ENCODE data around the gene LCMT1.

LCMT1 gene

DNA sequence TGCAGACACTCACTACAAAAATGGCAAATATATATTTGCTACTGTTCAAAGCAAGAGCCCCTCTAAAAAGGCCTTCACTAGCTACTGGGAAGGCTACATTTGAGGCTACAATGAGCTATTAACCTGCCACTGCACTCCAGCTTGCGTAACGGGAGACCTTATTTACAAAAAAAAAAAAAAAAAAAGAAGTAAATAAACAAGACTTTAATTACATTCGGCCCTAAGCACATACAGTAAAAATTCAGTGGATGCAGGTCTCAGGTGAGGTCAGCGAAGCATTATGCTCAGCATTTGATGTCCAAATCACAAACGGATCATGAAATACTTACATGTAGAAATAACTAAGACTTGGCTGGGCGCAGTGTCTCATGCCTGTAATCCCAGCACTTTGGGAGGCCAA is 26.7 kb upstream of the LCMT1 start:
- H3K27ac Mint-ChIP-seq, result no peak overlapping the region
- no peak overlapping the region for H3K4me3 Mint-ChIP-seq
- H3K27me3 Mint-ChIP-seq, result no peaks in the 10 kb centered on the region
- no peaks in the 10 kb centered on the region for H3K9me3 Mint-ChIP-seq
- no peaks in the 10 kb centered on the region for H3K36me3 Mint-ChIP-seq
- no peaks in the 10 kb centered on the region for H3K4me1 Mint-ChIP-seq

- peaks cover 2% of the 10 kb centered on the region for H3K36me3 Mint-ChIP-seq
- no peaks in the 10 kb centered on the region for H3K27me3 Mint-ChIP-seq
- peaks cover 11% of the 10 kb centered on the region for H3K4me1 Mint-ChIP-seq
- H3K9me3 Mint-ChIP-seq, result no peaks in the 10 kb centered on the region
- H3K27ac Mint-ChIP-seq, result no peak overlapping the region
- no peak overlapping the region for H3K4me3 Mint-ChIP-seq
Measured at GRCh38 chr16:25087761-25088160, 23.8 kb upstream of the LCMT1 start.

GRCh38 chr16:25089351-25089750 is 22.2 kb upstream of the LCMT1 start:
- no peaks in the 10 kb centered on the region for H3K9me3 Mint-ChIP-seq
- H3K27ac Mint-ChIP-seq, result no peak overlapping the region
- no peaks in the 10 kb centered on the region for H3K27me3 Mint-ChIP-seq
- peaks cover 25% of the 10 kb centered on the region for H3K4me1 Mint-ChIP-seq
- peaks cover 2% of the 10 kb centered on the region for H3K36me3 Mint-ChIP-seq
- no peak overlapping the region for H3K4me3 Mint-ChIP-seq

GRCh38 chr16:25092441-25092840 is 19.1 kb upstream of the LCMT1 start:
- Mint-ChIP-seq H3K27ac (no peak overlapping the region), H3K4me3 (no peak overlapping the region), H3K9me3 (no peaks in the 10 kb centered on the region), H3K36me3 (peaks cover 2% of the 10 kb centered on the region), H3K4me1 (peaks cover 36% of the 10 kb centered on the region), H3K27me3 (no peaks in the 10 kb centered on the region)

- no peaks in the 10 kb centered on the region for H3K27me3 Mint-ChIP-seq
- H3K27ac Mint-ChIP-seq, result peak overlapping the region; percentile 77
- no peaks in the 10 kb centered on the region for H3K9me3 Mint-ChIP-seq
- peak overlapping the region; percentile 30 for H3K4me3 Mint-ChIP-seq
- H3K4me1 Mint-ChIP-seq, result peaks cover 36% of the 10 kb centered on the region
- H3K36me3 Mint-ChIP-seq, result peaks cover 2% of the 10 kb centered on the region
Measured at GRCh38 chr16:25093208-25094061, 18.1 kb upstream of the LCMT1 start.

- Mint-ChIP-seq H3K4me3 (peak overlapping the region; percentile 23), H3K27ac (no peak overlapping the region), H3K4me1 (peaks cover 36% of the 10 kb centered on the region), H3K9me3 (no peaks in the 10 kb centered on the region), H3K27me3 (no peaks in the 10 kb centered on the region), H3K36me3 (peaks cover 4% of the 10 kb centered on the region)
Measured at GRCh38 chr16:25094596-25094995, 16.9 kb upstream of the LCMT1 start.

DNA sequence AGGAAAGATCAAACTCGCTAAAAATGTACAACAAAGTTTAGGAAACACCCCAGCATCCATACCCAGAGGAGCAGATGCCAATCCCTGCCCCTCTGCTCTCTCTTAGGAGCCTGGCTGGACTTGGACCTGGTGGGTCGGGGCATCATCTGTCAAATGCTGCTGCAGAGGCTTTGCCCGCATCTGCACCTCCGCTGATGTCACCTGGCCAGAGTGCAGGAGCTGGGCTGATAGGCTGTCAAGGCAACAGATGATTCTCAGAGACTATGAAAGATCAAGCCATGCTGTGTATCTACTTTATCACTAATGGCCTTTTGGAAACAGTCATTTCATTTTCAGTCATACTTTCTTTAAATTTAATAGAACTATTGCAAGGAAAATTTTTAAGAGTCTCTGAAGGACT is 15.9 kb upstream of the LCMT1 start:
- Mint-ChIP-seq H3K4me3 (no peak overlapping the region), H3K36me3 (peaks cover 4% of the 10 kb centered on the region), H3K9me3 (no peaks in the 10 kb centered on the region), H3K4me1 (peaks cover 36% of the 10 kb centered on the region), H3K27ac (no peak overlapping the region), H3K27me3 (no peaks in the 10 kb centered on the region)

DNA sequence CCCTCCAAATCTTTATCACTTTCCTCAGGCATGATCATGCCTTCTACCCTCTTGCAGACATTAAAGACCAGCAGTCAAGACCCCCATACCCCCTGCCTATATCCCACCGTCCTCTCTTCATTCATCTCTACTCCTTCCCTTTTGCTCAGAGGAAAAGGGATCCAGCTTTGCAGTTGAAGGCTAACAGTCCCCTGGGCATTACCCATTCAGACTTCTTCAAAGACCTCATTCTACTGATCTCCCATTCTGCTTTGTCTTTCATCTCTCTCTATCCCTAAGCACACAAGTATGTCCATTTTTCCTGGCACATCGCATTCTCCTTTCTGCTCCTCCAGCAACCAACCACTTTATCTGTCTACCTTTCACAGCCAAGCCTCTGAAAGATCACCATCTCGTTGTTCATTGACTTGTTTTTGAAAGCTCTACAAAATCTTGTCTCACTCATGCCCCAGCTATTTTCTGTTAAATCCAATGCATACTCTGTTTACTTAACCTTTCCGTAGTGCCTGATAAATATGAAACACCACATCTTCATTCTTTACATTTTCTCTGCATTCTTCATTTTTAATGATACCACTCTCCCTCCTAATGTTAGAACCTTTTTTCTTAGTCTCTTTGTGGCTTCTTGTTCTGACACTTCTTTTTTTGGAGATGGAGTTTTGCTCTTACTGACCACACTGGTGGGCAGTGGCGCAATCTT is 14.1 kb upstream of the LCMT1 start:
- Mint-ChIP-seq H3K4me3 (no peak overlapping the region), H3K4me1 (peaks cover 26% of the 10 kb centered on the region), H3K36me3 (peaks cover 2% of the 10 kb centered on the region), H3K27ac (no peak overlapping the region), H3K27me3 (no peaks in the 10 kb centered on the region), H3K9me3 (no peaks in the 10 kb centered on the region)

DNA sequence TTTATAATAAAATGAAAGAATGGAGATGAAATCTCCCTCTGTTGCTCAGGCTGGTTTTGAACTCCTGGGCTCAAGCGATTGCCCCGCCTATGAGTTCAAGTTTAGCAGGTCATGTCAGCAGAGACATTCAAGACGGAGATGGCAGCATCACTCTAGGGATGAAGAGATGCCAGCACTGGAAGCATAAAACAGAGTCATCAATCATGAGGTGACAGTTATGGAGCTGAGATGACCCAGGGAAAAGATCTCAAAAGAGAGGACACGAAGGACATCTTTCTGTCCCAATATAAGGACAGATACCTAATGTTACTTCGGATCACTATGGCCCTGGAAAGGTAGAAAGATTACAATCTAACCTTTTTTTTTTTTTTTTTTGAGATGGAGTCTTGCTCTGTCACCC is 11.0 kb upstream of the LCMT1 start:
- Mint-ChIP-seq H3K27me3 (no peaks in the 10 kb centered on the region), H3K27ac (no peak overlapping the region), H3K4me3 (no peak overlapping the region), H3K4me1 (no peaks in the 10 kb centered on the region), H3K36me3 (peaks cover 2% of the 10 kb centered on the region), H3K9me3 (no peaks in the 10 kb centered on the region)

DNA sequence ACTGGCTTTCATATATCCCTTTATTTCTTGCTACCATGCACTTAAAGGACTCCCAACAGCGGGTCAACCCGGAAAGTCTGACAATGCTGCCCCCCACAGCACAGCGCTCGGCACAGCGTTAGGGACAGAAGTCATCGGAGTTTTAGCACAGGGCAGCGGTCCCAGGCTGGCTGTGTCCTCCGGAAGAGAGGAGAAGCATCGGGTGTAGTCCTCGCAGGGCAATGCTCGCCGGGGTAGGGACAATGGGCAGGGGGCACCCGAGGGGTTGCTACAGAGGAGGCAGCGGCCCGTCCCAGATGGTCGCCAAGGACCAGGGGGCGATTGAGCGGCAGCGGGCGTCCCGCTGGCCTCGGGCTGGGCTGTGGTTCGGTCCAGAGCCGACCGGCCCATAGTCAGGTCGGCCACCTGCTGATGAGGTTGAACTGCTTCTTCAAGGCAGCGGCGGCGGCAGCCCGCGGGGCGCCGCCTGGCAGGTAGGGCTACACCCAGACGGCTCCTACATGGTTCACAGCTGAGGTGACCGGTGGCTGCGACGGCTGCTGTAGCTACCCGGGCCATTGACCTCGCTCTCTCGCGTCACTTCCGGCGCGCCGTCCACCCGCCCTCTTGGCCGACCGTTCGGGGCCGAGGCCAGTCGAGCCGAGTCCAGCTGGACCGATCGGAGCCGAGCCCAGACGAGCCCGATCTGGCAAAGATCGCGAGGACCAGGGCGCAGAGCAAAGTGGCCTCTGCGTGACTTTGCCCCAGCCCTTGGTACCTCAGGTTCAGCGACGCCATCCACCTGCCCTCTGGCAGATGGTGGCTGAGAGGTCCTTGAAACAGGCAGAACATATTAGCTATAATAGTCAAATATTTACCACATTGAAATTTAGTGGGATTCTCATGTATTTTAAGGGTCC is 4.7 kb upstream of the LCMT1 start:
- peak overlapping the region; percentile 97 for H3K4me3 Mint-ChIP-seq
- H3K36me3 Mint-ChIP-seq, result peaks cover 2% of the 10 kb centered on the region
- H3K4me1 Mint-ChIP-seq, result peaks cover 32% of the 10 kb centered on the region
- H3K9me3 Mint-ChIP-seq, result no peaks in the 10 kb centered on the region
- H3K27me3 Mint-ChIP-seq, result no peaks in the 10 kb centered on the region
- peak overlapping the region; percentile 95 for H3K27ac Mint-ChIP-seq

- no peaks in the 10 kb centered on the region for H3K27me3 Mint-ChIP-seq
- no peaks in the 10 kb centered on the region for H3K9me3 Mint-ChIP-seq
- peak overlapping the region; percentile 97 for H3K4me3 Mint-ChIP-seq
- H3K4me1 Mint-ChIP-seq, result peaks cover 37% of the 10 kb centered on the region
- peaks cover 2% of the 10 kb centered on the region for H3K36me3 Mint-ChIP-seq
- peak overlapping the region; percentile 86 for H3K27ac Mint-ChIP-seq
Measured at GRCh38 chr16:25107466-25107792, 4.1 kb upstream of the LCMT1 start.

GRCh38 chr16:25108054-25108453 is 3.5 kb upstream of the LCMT1 start:
- H3K27ac Mint-ChIP-seq, result no peak overlapping the region
- H3K4me3 Mint-ChIP-seq, result peak overlapping the region; percentile 97
- peaks cover 41% of the 10 kb centered on the region for H3K4me1 Mint-ChIP-seq
- H3K27me3 Mint-ChIP-seq, result no peaks in the 10 kb centered on the region
- peaks cover 2% of the 10 kb centered on the region for H3K36me3 Mint-ChIP-seq
- H3K9me3 Mint-ChIP-seq, result no peaks in the 10 kb centered on the region

GRCh38 chr16:25109643-25110042 is 1.9 kb upstream of the LCMT1 start:
- no peaks in the 10 kb centered on the region for H3K9me3 Mint-ChIP-seq
- H3K4me1 Mint-ChIP-seq, result peaks cover 52% of the 10 kb centered on the region
- no peaks in the 10 kb centered on the region for H3K27me3 Mint-ChIP-seq
- H3K36me3 Mint-ChIP-seq, result peaks cover 2% of the 10 kb centered on the region
- H3K27ac Mint-ChIP-seq, result peak overlapping the region; percentile 68
- peak overlapping the region; percentile 4 for H3K4me3 Mint-ChIP-seq

DNA sequence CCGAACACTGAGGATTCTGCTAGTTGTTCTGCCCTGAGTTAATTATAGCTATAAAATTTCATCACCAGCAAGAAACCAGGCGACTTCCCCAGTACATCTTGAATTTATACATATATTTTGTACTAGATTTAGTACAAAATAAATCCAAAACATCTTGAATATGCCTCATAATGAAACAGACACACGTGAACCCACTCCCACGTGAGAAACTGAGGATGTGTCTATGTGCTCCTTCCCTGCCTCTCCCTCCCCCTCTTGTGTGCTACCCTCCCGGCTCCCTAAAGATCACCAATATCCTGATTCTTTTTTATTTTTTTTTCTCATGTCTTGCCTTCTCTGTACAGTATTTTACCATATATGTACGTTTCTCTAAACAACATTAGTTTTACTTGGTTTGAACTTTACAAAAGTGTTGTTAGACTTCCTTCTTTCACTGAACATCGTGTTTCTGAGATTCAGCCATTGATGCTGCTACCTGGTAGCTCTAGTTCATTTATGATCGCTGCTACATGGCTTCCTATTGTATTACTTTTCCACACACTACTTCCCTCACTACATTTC is 1.1 kb upstream of the LCMT1 start:
- H3K9me3 Mint-ChIP-seq, result no peaks in the 10 kb centered on the region

DNA sequence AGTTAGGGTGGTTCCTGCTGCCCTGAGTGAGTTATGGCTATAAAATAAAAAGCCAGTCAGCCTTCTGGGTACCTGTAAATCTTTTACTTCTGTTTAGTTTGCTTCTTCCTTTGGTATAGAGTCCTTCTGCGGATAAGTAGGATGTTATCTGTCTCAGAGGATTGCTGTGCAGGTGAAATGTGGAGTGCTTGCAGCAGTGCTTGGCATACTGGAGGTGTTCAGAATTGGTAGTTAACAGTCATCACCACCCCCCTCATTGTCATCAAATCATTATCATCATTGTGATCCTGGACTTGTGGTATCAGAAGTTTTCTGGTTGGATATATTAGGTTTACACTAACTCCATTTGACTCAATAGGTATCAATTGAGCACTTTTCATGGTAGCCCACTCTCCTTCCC is 2.6 kb downstream of the LCMT1 start:
- Mint-ChIP-seq H3K9me3 (no peaks in the 10 kb centered on the region), H3K27me3 (no peaks in the 10 kb centered on the region), H3K36me3 (peaks cover 6% of the 10 kb centered on the region), H3K4me3 (peak overlapping the region; percentile 24), H3K4me1 (peaks cover 66% of the 10 kb centered on the region), H3K27ac (peak overlapping the region; percentile 12)

More for the DNA sequence above, 1.1 kb upstream of the LCMT1 start:
- Mint-ChIP-seq H3K4me3 (peak overlapping the region; percentile 87), H3K27ac (peak overlapping the region; percentile 92), H3K27me3 (no peaks in the 10 kb centered on the region), H3K4me1 (peaks cover 61% of the 10 kb centered on the region), H3K36me3 (peaks cover 4% of the 10 kb centered on the region)

Measured in activated naive CD4-positive, alpha-beta T cell treated with anti-CD3 and anti-CD28 coated beads, Interleukin-2, amount 50 U/mL, for 24 hours (primary cell).